Nephron (organoid): ENCODE measurements around the gene ABLIM1.

ENCODE experiments used
- H3K27ac Mint-ChIP-seq, 3 experiments: 2 replicates each; pipeline ENCODE4 v1.8.0; 2020; ENCODE audit warnings: mixed read lengths in 3 of 3, mild to moderate bottlenecking in 2 of 3, moderate library complexity in 1 of 3
- H3K27me3 Mint-ChIP-seq: 2 replicates; pipeline ENCODE4 v1.8.0; 2021; ENCODE audit warnings: low read depth, mild to moderate bottlenecking, moderate library complexity, mixed read lengths
- H3K36me3 Mint-ChIP-seq: 2 replicates; pipeline ENCODE4 v1.8.0; 2020; ENCODE audit warnings: low read depth, mixed read lengths
- H3K4me1 Mint-ChIP-seq: 2 replicates; pipeline ENCODE4 v1.8.0; 2020; ENCODE audit warnings: mixed read lengths
- H3K4me3 Mint-ChIP-seq, 3 experiments: 2 replicates each; pipeline ENCODE4 v1.8.0; 2020; ENCODE audit warnings: mild to moderate bottlenecking in 3 of 3, mixed read lengths in 3 of 3, moderate library complexity in 2 of 3
- H3K9me3 Mint-ChIP-seq: 2 replicates; pipeline ENCODE4 v1.8.0; 2020; ENCODE audit warnings: mixed read lengths
- TF ChIP-seq, protein P1 (sequence below), 3 experiments: fragments of 200-600 bp; sonication (generic); IDR thresholded peaks; one replicate each; pipeline ENCODE4 v1.5.0; 2021; ENCODE audit warnings: antibody characterized with exemption in 3 of 3; ENCODE audit not compliant: unreplicated experiment in 3 of 3

Gene ABLIM1

DNA sequence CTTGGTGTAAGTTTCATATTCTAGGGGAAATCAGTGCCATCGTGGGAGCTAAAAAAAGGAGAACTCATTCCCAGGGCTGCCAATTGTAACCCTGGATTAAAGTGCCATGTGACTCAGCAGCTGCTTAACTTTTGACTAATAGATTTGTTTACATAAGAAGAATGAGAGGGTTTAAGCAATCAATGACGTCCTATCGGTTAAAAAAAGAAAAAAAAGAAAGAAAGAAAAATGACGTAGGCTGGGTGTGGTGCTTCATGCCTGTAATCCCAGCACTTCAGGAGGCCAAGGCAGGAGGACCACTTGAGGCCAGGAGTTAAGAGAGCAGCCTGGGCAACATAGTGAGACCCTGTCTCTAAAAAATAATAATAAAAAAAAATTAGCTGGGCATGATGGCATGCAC lies 137.6 kb downstream of the ABLIM1 start:
- no peak overlapping the region for H3K4me3 Mint-ChIP-seq
- H3K4me1 Mint-ChIP-seq, result peaks cover 75% of the 10 kb centered on the region
- H3K27ac Mint-ChIP-seq, result peak overlapping the region in 1 of 3 experiments; percentile 49
- TF ChIP-seq, protein P1, sequence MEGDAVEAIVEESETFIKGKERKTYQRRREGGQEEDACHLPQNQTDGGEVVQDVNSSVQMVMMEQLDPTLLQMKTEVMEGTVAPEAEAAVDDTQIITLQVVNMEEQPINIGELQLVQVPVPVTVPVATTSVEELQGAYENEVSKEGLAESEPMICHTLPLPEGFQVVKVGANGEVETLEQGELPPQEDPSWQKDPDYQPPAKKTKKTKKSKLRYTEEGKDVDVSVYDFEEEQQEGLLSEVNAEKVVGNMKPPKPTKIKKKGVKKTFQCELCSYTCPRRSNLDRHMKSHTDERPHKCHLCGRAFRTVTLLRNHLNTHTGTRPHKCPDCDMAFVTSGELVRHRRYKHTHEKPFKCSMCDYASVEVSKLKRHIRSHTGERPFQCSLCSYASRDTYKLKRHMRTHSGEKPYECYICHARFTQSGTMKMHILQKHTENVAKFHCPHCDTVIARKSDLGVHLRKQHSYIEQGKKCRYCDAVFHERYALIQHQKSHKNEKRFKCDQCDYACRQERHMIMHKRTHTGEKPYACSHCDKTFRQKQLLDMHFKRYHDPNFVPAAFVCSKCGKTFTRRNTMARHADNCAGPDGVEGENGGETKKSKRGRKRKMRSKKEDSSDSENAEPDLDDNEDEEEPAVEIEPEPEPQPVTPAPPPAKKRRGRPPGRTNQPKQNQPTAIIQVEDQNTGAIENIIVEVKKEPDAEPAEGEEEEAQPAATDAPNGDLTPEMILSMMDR (IDR thresholded peaks at IDR 0.05; ENCODE audit: unreplicated experiment in 3 of 3), result no peak
- peaks cover 8% of the 10 kb centered on the region for H3K27me3 Mint-ChIP-seq
- no peaks in the 10 kb centered on the region for H3K9me3 Mint-ChIP-seq
- H3K36me3 Mint-ChIP-seq, result no peaks in the 10 kb centered on the region

DNA sequence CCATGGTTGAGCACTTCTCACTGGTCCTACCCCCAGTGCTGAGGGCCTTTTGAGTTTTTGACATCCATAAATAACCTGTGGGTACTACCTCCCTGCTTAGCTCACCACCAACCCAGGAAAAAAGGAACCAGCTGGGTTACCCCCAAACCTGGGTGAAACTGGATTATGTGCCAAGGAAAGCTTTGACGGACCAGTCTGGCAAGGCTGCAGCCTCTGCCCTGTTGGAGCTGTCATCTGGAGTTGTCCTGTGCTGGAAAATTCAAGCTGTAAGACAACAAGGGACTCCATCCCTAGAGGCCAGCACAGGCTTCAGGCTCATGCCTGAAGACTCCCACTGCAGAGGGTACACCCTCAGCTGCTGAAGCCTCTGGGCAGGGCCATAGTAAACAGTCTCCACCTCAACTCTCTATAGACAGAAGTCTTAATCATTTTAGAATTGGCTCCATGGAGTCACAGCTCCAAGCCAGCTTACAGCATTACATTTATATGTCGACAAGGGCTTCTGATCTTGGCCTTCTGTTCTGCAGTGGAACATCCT lies 138.2 kb downstream of the ABLIM1 start:
- Mint-ChIP-seq H3K4me1 (peaks cover 71% of the 10 kb centered on the region), H3K27me3 (peaks cover 8% of the 10 kb centered on the region), H3K36me3 (no peaks in the 10 kb centered on the region), H3K9me3 (no peaks in the 10 kb centered on the region), H3K27ac (no peak overlapping the region), H3K4me3 (no peak overlapping the region)
- TF ChIP-seq, protein P1 (IDR thresholded peaks at IDR 0.05; ENCODE audit: unreplicated experiment in 3 of 3), result no peak

DNA sequence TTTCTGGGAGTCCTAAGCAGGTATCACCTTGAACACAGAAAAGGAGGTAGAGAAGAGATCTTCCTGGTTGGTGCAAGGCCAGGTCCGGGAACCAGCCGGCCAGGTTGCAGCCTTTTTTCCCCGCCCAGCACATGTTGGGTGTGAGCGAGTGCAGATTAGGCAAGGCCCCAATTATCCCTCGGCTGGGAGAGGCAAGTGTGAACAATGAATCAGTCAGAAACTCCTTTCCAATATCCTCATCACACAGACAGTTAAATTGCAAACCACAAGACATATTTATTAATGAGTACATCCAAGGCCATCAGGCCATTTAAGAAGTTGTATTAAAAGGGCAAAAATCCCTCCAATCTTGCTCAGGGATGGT lies 138.8 kb downstream of the ABLIM1 start:
- H3K4me3 Mint-ChIP-seq, result no peak overlapping the region
- peaks cover 66% of the 10 kb centered on the region for H3K4me1 Mint-ChIP-seq
- TF ChIP-seq, protein P1 (IDR thresholded peaks at IDR 0.05; ENCODE audit: unreplicated experiment in 3 of 3), result no peak
- H3K9me3 Mint-ChIP-seq, result no peaks in the 10 kb centered on the region
- no peaks in the 10 kb centered on the region for H3K36me3 Mint-ChIP-seq
- H3K27me3 Mint-ChIP-seq, result peaks cover 8% of the 10 kb centered on the region
- peak overlapping the region in 2 of 3 experiments; percentile 29 to 49 for H3K27ac Mint-ChIP-seq

DNA sequence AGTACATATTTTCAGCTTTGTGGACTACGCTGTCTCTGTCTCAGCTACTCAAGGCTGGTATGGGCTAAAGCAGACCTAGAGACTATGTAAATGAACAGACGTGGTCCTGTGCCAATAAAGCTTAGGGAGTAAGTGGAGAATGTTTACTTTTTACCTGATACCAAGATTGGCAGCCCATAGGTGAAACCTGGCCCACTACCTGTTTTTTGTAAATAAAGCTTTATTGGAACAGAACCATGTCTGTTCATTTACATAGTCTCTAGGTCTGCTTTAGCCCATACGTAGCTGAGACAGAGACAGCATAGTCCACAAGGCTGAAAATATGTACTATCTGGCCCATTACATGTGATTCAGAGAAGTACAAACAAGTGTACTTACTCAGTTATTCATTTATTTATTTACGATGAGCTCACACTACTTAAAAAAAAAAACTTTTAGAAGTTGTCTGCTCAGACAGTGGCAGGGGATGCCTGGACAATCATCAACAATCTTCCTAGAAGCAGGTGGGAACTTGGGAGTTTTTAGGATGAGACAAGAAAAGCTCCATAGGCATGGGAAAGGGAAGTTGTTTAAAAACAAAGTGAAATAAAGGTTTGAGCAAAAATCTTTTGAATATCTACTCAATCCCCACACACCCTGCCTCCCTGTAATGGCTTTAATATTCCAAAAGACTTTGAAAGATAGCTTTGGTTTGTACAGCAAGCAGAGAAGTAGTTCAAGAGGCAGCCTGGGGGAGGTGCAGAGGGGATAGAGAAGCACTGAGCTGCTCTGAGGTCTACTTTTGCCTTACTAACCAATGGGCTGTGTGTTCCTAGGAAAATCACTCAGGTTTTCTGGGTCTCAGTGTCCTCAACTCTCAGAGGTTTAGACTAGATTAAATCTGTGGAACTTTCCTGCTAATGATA lies 139.4 kb downstream of the ABLIM1 start:
- Mint-ChIP-seq H3K4me3 (no peak overlapping the region), H3K9me3 (no peaks in the 10 kb centered on the region), H3K27ac (peak overlapping the region in 2 of 3 experiments; percentile 29 to 49), H3K36me3 (no peaks in the 10 kb centered on the region), H3K27me3 (peaks cover 8% of the 10 kb centered on the region), H3K4me1 (peaks cover 59% of the 10 kb centered on the region)
- TF ChIP-seq, protein P1 (IDR thresholded peaks at IDR 0.05; ENCODE audit: unreplicated experiment in 3 of 3), result no peak

DNA sequence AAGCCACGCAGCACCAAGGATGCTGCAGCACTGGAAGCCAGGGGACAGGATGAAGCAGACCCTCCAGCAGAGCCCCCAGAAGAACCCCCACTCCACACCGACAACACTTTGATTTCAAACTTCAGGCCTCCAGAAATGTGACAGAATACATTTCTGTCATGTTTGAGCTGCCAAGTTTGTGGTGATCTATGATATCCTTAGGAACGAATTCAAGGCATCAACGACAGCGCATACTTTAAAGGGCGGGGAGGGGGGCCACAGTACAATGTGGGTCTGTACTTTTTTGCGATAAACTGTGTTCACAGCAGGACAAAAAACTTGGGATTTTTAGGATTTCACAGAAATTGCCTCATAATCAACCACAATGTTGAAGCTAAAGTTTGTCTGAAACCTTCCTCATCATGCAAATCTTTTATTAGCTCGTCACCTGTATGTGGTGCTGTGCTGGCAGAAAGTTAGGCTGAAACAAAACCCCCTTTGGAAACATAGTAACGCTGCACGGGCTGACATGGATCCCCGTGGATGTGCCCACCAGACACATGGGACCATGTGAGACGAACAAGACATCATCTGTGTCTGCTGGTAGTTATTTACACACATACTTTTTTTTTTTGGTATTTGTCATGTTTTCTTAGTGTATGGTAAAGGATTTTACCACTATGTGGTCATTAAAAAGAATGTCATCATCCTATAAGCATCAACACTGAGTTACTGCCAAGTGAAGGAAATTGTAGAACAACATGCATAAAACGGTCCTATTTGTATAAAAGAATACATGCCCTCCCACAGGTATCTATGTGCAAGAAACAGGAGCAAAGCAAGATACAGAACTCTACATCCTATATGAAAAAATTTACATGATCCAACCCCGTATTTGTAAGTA lies 140.5 kb downstream of the ABLIM1 start:
- Mint-ChIP-seq H3K27ac (peak overlapping the region; percentile 45 to 91 (median 67)), H3K4me1 (peaks cover 64% of the 10 kb centered on the region), H3K27me3 (peaks cover under 1% of the 10 kb centered on the region), H3K9me3 (no peaks in the 10 kb centered on the region), H3K4me3 (no peak overlapping the region), H3K36me3 (no peaks in the 10 kb centered on the region)
- TF ChIP-seq, protein P1 (IDR thresholded peaks at IDR 0.05; ENCODE audit: unreplicated experiment in 3 of 3), result no peak
